ENCODE results near the gene USP12.

- no peak for TF ChIP-seq CTCF (IDR thresholded peaks at IDR 0.05)
- TF ChIP-seq POLR2AphosphoS5 (IDR thresholded peaks at IDR 0.05) = no peak
- no peak for TF ChIP-seq POLR2A (IDR thresholded peaks at IDR 0.05)
Measured at GRCh38 chr13:27101847-27102246, 69.8 kb downstream of the USP12 start.

All from prostate gland (tissue), 2 donors.